Activated naive CD4-positive, alpha-beta T cell treated with anti-CD3 and anti-CD28 coated beads, Interleukin-2, amount 50 U/mL, for 72 hours (primary cell): ENCODE measurements around the gene PRKG1. TPM values are rescaled to one million over a fixed set of nuclear protein-coding genes. Genes with fewer than 3 reads are reported as not detected.
"Not testable (repeated sequence)": the region's sequence is repeated elsewhere in the genome, so short reads cannot be mapped to it uniquely, and the experiment has no call there.

Experiments
- ATAC-seq, 2 donors: fragments of 150-1000 bp; cut with Tn5 transposase; 2 replicates each; pipeline ENCODE4 v1.10.0; 2021; ENCODE audit warnings: mild to moderate bottlenecking in 2 of 2, moderate library complexity in 2 of 2
- DNase-seq, 2 donors: peaks; one replicate each; pipeline ENCODE4 v3.0.0; 2021 to 2022; ENCODE audit warnings: low spot score in 2 of 2
- H3K27ac Mint-ChIP-seq, 2 donors: one replicate each; pipeline ENCODE4 v1.8.0; 2022; ENCODE audit warnings: mild to moderate bottlenecking in 2 of 2, mixed read lengths in 2 of 2
- H3K36me3 Mint-ChIP-seq, 2 donors: one replicate each; pipeline ENCODE4 v1.8.0; 2022; ENCODE audit warnings: mixed read lengths in 2 of 2
- H3K9me3 Mint-ChIP-seq, 2 donors: one replicate each; pipeline ENCODE4 v1.8.0; 2022; ENCODE audit warnings: mixed read lengths in 2 of 2
- total RNA-seq, 2 donors: library from RNA; stranded (reverse); gene quantifications; one replicate each; pipeline ENCODE4 v1.2.3, GENCODE V29; 2022

PRKG1 gene
- total RNA-seq, 2 donors from 2014 or later: not detected

GRCh38 chr10:51523440-51523839 is 449.2 kb downstream of the PRKG1 start:
- H3K36me3 Mint-ChIP-seq: no peaks in the 10 kb centered on the region
- peaks cover under 1 to 3% of the 10 kb centered on the region in 2 donors for H3K9me3 Mint-ChIP-seq
- no peak overlapping the region for H3K27ac Mint-ChIP-seq
- no peak for DNase-seq
- ATAC-seq: no peak

- Mint-ChIP-seq H3K27ac (no peak overlapping the region), H3K36me3 (no peaks in the 10 kb centered on the region), H3K9me3 (peaks cover 0 to 3% of the 10 kb centered on the region in 2 donors)
- DNase-seq (no peak), ATAC-seq (no peak)
These were observed 449.8 kb downstream of the PRKG1 start for GRCh38 chr10:51524041-51524440.

GRCh38 chr10:51527522-51528219 is 453.4 kb downstream of the PRKG1 start:
- ATAC-seq: no peak
- H3K9me3 Mint-ChIP-seq: peaks cover 0 to 3% of the 10 kb centered on the region in 2 donors
- no peaks in the 10 kb centered on the region for H3K36me3 Mint-ChIP-seq
- H3K27ac Mint-ChIP-seq: no peak overlapping the region
- no peak for DNase-seq

GRCh38 chr10:51528527-51528926 is 454.2 kb downstream of the PRKG1 start:
- ATAC-seq (no peak), DNase-seq (no peak)
- Mint-ChIP-seq H3K9me3 (peaks cover 0 to 3% of the 10 kb centered on the region in 2 donors), H3K36me3 (no peaks in the 10 kb centered on the region), H3K27ac (no peak overlapping the region)

GRCh38 chr10:51530541-51530940 is 456.3 kb downstream of the PRKG1 start:
- no peaks in the 10 kb centered on the region for H3K36me3 Mint-ChIP-seq
- no peaks in the 10 kb centered on the region for H3K9me3 Mint-ChIP-seq

GRCh38 chr10:51532044-51532443 is 457.8 kb downstream of the PRKG1 start:
- ATAC-seq (peak in 1 of 2 donors; percentile 61), DNase-seq (no peak)
- H3K36me3 Mint-ChIP-seq: no peaks in the 10 kb centered on the region
- H3K9me3 Mint-ChIP-seq: no peaks in the 10 kb centered on the region
- H3K27ac Mint-ChIP-seq: no peak overlapping the region

More at GRCh38 chr10:51530541-51530940, 456.3 kb downstream of the PRKG1 start:
- ATAC-seq (no peak), DNase-seq (no peak)
- H3K27ac Mint-ChIP-seq: no peak overlapping the region

- no peak for ATAC-seq
- no peaks in the 10 kb centered on the region for H3K36me3 Mint-ChIP-seq
- no peak overlapping the region for H3K27ac Mint-ChIP-seq
- H3K9me3 Mint-ChIP-seq: no peaks in the 10 kb centered on the region
- no peak for DNase-seq
These were observed 468.6 kb downstream of the PRKG1 start for GRCh38 chr10:51542853-51543252.

- ATAC-seq (no peak), DNase-seq (no peak)
- no peaks in the 10 kb centered on the region for H3K9me3 Mint-ChIP-seq
- H3K27ac Mint-ChIP-seq: no peak overlapping the region
- no peaks in the 10 kb centered on the region for H3K36me3 Mint-ChIP-seq
These were observed 470.6 kb downstream of the PRKG1 start for GRCh38 chr10:51544933-51545332.

- Mint-ChIP-seq H3K27ac (no peak overlapping the region), H3K36me3 (no peaks in the 10 kb centered on the region), H3K9me3 (no peaks in the 10 kb centered on the region)
- ATAC-seq: no peak
- no peak for DNase-seq
These were observed 473.7 kb downstream of the PRKG1 start for GRCh38 chr10:51547941-51548340.

- Mint-ChIP-seq H3K36me3 (no peaks in the 10 kb centered on the region), H3K27ac (no peak overlapping the region), H3K9me3 (no peaks in the 10 kb centered on the region)
- no peak for ATAC-seq
- no peak for DNase-seq
These were observed 478.6 kb downstream of the PRKG1 start for GRCh38 chr10:51552879-51553278.

GRCh38 chr10:51564896-51565510 is 490.7 kb downstream of the PRKG1 start:
- Mint-ChIP-seq H3K36me3 (no peaks in the 10 kb centered on the region), H3K27ac (no peak overlapping the region), H3K9me3 (no peaks in the 10 kb centered on the region)
- no peak for DNase-seq
- ATAC-seq: no peak

GRCh38 chr10:51567271-51567670 is 493.0 kb downstream of the PRKG1 start:
- DNase-seq (no peak), ATAC-seq (no peak)
- Mint-ChIP-seq H3K9me3 (no peaks in the 10 kb centered on the region), H3K36me3 (no peaks in the 10 kb centered on the region), H3K27ac (no peak overlapping the region)

- ATAC-seq: no peak
- Mint-ChIP-seq H3K27ac (no peak overlapping the region), H3K36me3 (no peaks in the 10 kb centered on the region), H3K9me3 (no peaks in the 10 kb centered on the region)
- no peak for DNase-seq
These were observed 495.2 kb downstream of the PRKG1 start for GRCh38 chr10:51569467-51569866.

GRCh38 chr10:51574248-51575048 is 500.2 kb downstream of the PRKG1 start:
- Mint-ChIP-seq H3K27ac (no peak overlapping the region), H3K9me3 (no peaks in the 10 kb centered on the region), H3K36me3 (no peaks in the 10 kb centered on the region)
- no peak for DNase-seq
- ATAC-seq: no peak

- not testable (repeated sequence) for H3K9me3 Mint-ChIP-seq, DNase-seq, H3K27ac Mint-ChIP-seq, ATAC-seq, H3K36me3 Mint-ChIP-seq
These were observed 506.9 kb downstream of the PRKG1 start for GRCh38 chr10:51581196-51581595.

- ATAC-seq (no peak), DNase-seq (no peak)
- H3K27ac Mint-ChIP-seq: no peak overlapping the region
- H3K9me3 Mint-ChIP-seq: peaks cover 4 to 6% of the 10 kb centered on the region in 2 donors
- no peaks in the 10 kb centered on the region for H3K36me3 Mint-ChIP-seq
These were observed 509.7 kb downstream of the PRKG1 start for GRCh38 chr10:51583976-51584375.

GRCh38 chr10:51585742-51586141 is 511.5 kb downstream of the PRKG1 start:
- Mint-ChIP-seq H3K27ac (no peak overlapping the region), H3K36me3 (no peaks in the 10 kb centered on the region), H3K9me3 (peaks cover 4 to 5% of the 10 kb centered on the region in 2 donors)
- ATAC-seq (no peak), DNase-seq (no peak)
